Ovary (tissue), 9 donors: ENCODE data around the gene CLK1. TPM values are rescaled to one million over a fixed set of nuclear protein-coding genes. Genes with fewer than 3 reads are reported as not detected.

Experiments
- DNase-seq, 5 donors: peaks; one replicate each; pipeline ENCODE4 v3.0.0-alpha.2; 2019 to 2020
- H3K27ac ChIP-seq, 2 donors: fragments of 200-600 bp; one replicate each; pipeline versions ENCODE4 v1.5.1 to v1.8.0; 2019 to 2022
- H3K27me3 ChIP-seq: fragments of 200-600 bp; one replicate; pipeline ENCODE4 v1.8.0; 2022
- H3K36me3 ChIP-seq: fragments of 200-600 bp; sonication (generic); one replicate; pipeline ENCODE4 v1.5.1; 2019
- H3K4me1 ChIP-seq: one replicate; pipeline ENCODE4 v1.8.1; 2013; ENCODE audit warnings: mild to moderate bottlenecking, moderate library complexity; ENCODE audit not compliant: insufficient read depth
- H3K4me3 ChIP-seq: fragments of 200-600 bp; sonication (generic); one replicate; pipeline ENCODE4 v1.5.1; 2017
- H3K9me3 ChIP-seq, 2 donors: fragments of 200-600 bp in 1 of 2; sonication (generic) in 1 of 2; one replicate each; pipeline versions ENCODE4 v1.5.1 to v1.8.1; 2013 to 2019; ENCODE audit warnings: mild to moderate bottlenecking in 1 of 2, moderate library complexity in 1 of 2
- EP300 ChIP-seq: sonication (generic); formaldehyde crosslinking; IDR thresholded peaks from one replicate; pipeline ENCODE4 v1.6.1; 2017; ENCODE audit warnings: antibody characterized with exemption
- POLR2A ChIP-seq: fragments of 450-650 bp; IDR thresholded peaks from one replicate; pipeline ENCODE4 v1.6.1; 2017; ENCODE audit warnings: antibody characterized with exemption, mild to moderate bottlenecking, moderate library complexity
- WGBS, 3 donors: extraction: QIAGEN DNeasy Blood & Tissue Kit in 1 of 3; methylation state at CpG; one replicate each; pipeline versions ENCODE4 v1.1.5 to v1.1.7; 2013 to 2017; 5-methylcytosine and 5-hydroxymethylcytosine counted together
- intact Hi-C, 4 donors: fragments of 100-400 bp; cut with DNase I; formaldehyde crosslinking; loops; one replicate each; pipeline versions ENCODE4 v1.11.0 to v1.15.1; 2022 to 2023
- polyA plus RNA-seq, 2 donors: library from polyadenylated mRNA; stranded (reverse); fragments of 200-250 nt in 1 of 2; fragments of 350-450 nt in 1 of 2; fragmentation: Illumina TruSeq in 1 of 2; extraction: RNeasy Lipid Tissue Mini Kit (QIAGEN cat#74804) in 1 of 2; gene quantifications; one replicate each; pipeline ENCODE4 v1.2.3, GENCODE V29; 2013 to 2014
- total RNA-seq, 7 donors: library from RNA; depleted of rRNA in 2 of 7; stranded (reverse); fragments of >200 nt in 2 of 7; fragmentation: NEBNext Ultra II Directional in 3 of 7; extraction: Animal tissue kit (Norgen Biotek cat#: 25700) in 3 of 7; gene quantifications; one replicate each; pipeline versions ENCODE4 v1.1.0 to v1.2.4, GENCODE V29; 2016 to 2023
- TF ChIP-seq, protein P1 (sequence below), 3 donors: fragments of 450-650 bp in 2 of 3; fragments of 200-600 bp in 1 of 3; IDR thresholded peaks; one replicate each; pipeline versions ENCODE4 v1.5.1 to v1.8.0; 2016 to 2022; ENCODE audit warnings: antibody characterized with exemption in 3 of 3, mild to moderate bottlenecking in 1 of 3
- donor health status: DM: no; HTN: no; CAD: no; lungs with moderate emphysema.
- donor health status: DM: no; HTN: no; CAD: no.
- donor health status: Bipolar disorder and iron deficiency.
- donor health status: DM: yes; HTN: yes; CAD: no.
- donor health status: DM: no; HTN: no; CAD: no.
- donor health status: DM: yes; HTN: yes; CAD: no.

The CLK1 gene
- total and polyA plus RNA-seq, 9 donors: 88.3 to 266 (median 131) TPM

DNA sequence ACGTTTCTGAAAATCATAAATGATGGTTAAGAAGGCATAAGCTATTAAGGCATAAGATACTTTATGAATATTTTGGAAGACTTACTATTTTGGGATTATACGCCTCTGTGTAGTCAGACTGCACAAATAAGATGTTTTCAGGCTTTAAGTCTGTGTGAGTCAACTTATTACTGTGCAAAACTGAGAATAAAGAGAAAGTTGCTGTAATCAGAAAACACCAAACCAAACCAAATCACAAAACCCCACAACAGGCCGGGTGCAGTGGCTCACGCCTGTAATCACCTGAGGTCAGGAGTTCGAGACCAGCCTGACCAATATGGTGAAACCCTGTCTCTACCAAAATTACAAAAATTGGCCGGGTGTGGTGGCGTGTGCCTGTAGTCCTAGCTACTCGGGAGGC is 7.7 kb downstream of the CLK1 start:
- WGBS, 3 donors: 83% methylated on average over 8 of the region's 8 CpGs
- DNase-seq: no peak
- H3K4me1 ChIP-seq: peaks cover 9% of the 10 kb centered on the region
- H3K4me3 ChIP-seq: no peak overlapping the region
- no peaks in the 10 kb centered on the region for H3K9me3 ChIP-seq
- intact Hi-C loops: no loop called here
- H3K27ac ChIP-seq: no peak overlapping the region
- H3K27me3 ChIP-seq: no peaks in the 10 kb centered on the region
- H3K36me3 ChIP-seq: no peaks in the 10 kb centered on the region
- TF ChIP-seq EP300: no peak
- TF ChIP-seq, protein P1, sequence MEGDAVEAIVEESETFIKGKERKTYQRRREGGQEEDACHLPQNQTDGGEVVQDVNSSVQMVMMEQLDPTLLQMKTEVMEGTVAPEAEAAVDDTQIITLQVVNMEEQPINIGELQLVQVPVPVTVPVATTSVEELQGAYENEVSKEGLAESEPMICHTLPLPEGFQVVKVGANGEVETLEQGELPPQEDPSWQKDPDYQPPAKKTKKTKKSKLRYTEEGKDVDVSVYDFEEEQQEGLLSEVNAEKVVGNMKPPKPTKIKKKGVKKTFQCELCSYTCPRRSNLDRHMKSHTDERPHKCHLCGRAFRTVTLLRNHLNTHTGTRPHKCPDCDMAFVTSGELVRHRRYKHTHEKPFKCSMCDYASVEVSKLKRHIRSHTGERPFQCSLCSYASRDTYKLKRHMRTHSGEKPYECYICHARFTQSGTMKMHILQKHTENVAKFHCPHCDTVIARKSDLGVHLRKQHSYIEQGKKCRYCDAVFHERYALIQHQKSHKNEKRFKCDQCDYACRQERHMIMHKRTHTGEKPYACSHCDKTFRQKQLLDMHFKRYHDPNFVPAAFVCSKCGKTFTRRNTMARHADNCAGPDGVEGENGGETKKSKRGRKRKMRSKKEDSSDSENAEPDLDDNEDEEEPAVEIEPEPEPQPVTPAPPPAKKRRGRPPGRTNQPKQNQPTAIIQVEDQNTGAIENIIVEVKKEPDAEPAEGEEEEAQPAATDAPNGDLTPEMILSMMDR (IDR thresholded peaks at IDR 0.05): no peak
- no peak for TF ChIP-seq POLR2A

DNA sequence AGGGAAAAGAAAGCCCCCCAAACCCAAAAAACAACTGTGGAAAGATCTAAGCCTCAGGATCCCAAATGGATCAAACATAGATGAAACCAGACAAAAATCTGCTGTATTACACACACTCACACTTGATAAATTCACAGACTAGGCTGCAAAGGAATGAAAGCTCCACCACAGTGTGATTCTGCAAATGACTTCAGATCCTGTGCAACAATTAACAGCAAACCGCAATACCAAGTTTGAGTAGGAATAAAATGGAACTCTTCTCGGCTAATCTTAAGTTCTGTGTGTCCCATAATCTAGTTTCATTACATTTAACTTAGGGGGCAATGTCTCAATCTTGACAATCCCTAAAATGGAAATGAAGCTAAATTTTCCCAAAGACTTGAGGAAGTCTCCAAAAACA is 11.9 kb downstream of the CLK1 start:
- DNase-seq: no peak
- H3K27ac ChIP-seq: no peak overlapping the region
- no peak overlapping the region for H3K4me3 ChIP-seq
- WGBS, 3 donors: 92 to 97% (median 96%) methylated on average over 2 of the region's 2 CpGs
- intact Hi-C loops: no loop called here
- H3K27me3 ChIP-seq: no peaks in the 10 kb centered on the region
- no peaks in the 10 kb centered on the region for H3K9me3 ChIP-seq
- no peaks in the 10 kb centered on the region for H3K4me1 ChIP-seq
- H3K36me3 ChIP-seq: no peaks in the 10 kb centered on the region
- TF ChIP-seq POLR2A (no peak), EP300 (no peak)
- TF ChIP-seq, protein P1 (IDR thresholded peaks at IDR 0.05): no peak

DNA sequence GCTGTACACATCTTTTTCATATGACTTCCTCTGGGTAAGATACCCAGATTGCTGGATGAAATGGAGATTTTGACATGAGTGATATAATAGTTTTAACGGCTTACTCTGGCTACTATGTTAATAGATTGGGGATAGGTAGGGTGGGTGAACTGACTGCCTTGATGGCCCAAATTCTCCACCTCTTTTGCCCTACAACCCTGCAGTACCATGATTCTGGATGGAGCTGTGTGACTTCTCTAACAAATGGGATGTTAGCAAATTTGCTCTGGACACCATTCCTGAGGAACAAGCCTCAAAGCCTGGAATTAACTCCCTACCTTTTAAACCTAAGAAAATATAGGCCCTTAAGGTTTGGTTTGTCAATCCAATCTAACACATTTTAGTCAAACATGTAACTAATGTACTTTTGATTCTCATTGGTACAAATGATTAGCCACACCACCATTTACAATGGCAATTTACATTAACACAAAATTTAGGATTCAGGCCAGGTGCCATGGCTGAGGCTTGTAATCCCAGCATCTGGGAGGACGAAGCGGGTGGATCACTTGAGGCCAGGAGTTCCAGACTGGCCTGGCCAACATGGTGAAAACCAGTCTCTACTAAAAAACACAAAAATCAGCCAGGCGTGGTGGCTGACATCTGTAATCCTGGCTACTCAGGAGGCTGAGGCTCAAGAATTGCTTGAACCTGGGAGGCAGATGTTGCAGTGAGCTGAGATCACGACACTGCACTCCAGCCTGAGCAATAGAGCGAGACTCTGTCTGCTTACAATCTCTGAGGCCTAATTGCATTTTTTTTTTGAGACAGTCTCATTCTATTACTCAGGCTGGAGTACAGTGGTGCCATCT is 12.8 kb downstream of the CLK1 start:
- no peak for DNase-seq
- no peak overlapping the region for H3K27ac ChIP-seq
- WGBS, 3 donors: 94 to 97% (median 95%) methylated on average over 6 of the region's 6 CpGs

DNA sequence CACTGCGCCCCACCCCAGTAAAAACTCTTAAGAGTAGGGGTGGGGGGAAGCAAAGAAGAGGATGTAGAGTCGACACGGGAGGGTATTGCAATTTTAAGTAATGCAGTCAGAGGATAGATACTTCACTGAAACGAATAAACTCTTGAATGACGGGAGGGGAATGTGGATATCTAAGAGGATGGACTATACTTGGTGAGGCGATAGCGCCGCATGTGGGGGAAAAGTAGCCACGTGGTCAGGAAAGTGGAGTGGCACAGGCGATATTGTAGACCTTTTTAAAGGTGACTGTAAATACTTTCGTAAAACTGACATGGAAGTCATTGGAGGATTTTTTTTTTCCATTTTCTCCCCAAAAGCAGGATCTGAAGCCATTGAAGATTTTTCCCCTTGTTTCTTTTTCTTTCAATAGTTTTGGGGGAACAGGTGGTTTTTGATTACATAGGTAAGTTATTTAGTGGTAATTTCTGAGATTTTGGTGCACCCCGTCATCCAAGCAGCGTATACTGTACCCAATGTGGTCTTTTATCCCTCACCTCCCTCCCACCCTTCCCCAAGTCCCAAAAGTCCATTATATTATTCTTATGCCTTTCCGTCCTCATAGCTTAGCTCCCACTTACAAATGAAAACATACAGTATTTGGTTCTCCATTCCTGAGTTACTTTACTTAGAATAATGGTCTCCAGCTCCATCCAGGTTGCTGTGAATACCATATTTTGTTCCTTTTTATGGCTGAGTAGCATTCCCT is 13.8 kb downstream of the CLK1 start:
- no peak overlapping the region for H3K4me3 ChIP-seq
- H3K27me3 ChIP-seq: no peaks in the 10 kb centered on the region
- WGBS, 3 donors: 75 to 83% (median 76%) methylated on average over 14 of the region's 14 CpGs
- H3K36me3 ChIP-seq: no peaks in the 10 kb centered on the region
- no peak for DNase-seq
- no peak for TF ChIP-seq POLR2A
- no peak for TF ChIP-seq EP300
- TF ChIP-seq, protein P1 (IDR thresholded peaks at IDR 0.05): no peak
- intact Hi-C loops: no loop called here
- H3K27ac ChIP-seq: no peak overlapping the region
- H3K9me3 ChIP-seq: no peaks in the 10 kb centered on the region
- no peaks in the 10 kb centered on the region for H3K4me1 ChIP-seq

More for the DNA sequence above, 12.8 kb downstream of the CLK1 start:
- no peak for TF ChIP-seq EP300
- TF ChIP-seq, protein P1 (IDR thresholded peaks at IDR 0.05): no peak
- no peak for TF ChIP-seq POLR2A
- no peaks in the 10 kb centered on the region for H3K4me1 ChIP-seq
- H3K36me3 ChIP-seq: no peaks in the 10 kb centered on the region
- no peaks in the 10 kb centered on the region for H3K9me3 ChIP-seq
- intact Hi-C loops: no loop called here
- H3K4me3 ChIP-seq: no peak overlapping the region
- H3K27me3 ChIP-seq: no peaks in the 10 kb centered on the region
